Sciatic nerve (tissue), 2 donors: ENCODE data around the gene CHCHD2. TPM values are rescaled to one million over a fixed set of nuclear protein-coding genes. Genes with fewer than 3 reads are reported as not detected.
"Not testable (repeated sequence)": the region's sequence is repeated elsewhere in the genome, so short reads cannot be mapped to it uniquely, and the experiment has no call there.

Experiments used
- ATAC-seq: fragments of 200-7000 bp; cut with Tn5 transposase; one replicate; pipeline ENCODE4 v1.9.1; 2020; ENCODE audit warnings: mild to moderate bottlenecking, moderate library complexity
- DNase-seq: peaks from one replicate; pipeline ENCODE4 v3.0.0-alpha.2; 2020; ENCODE audit warnings: low spot score
- intact Hi-C: fragments of 100-400 bp; cut with DNase I; formaldehyde crosslinking; loops from one replicate; pipeline ENCODE4 v1.14.2; 2022
- total RNA-seq: library from RNA; stranded (reverse); fragmentation: NEBNext Ultra II Directional; extraction: Animal tissue kit (Norgen Biotek cat#: 25700); gene quantifications from one replicate; pipeline ENCODE4 v1.2.1, GENCODE V29; 2021
- donor health status: DM: no; HTN: no; CAD: no.
- donor health status: DM: no; HTN: no; CAD: no.

The CHCHD2 gene, protein sequence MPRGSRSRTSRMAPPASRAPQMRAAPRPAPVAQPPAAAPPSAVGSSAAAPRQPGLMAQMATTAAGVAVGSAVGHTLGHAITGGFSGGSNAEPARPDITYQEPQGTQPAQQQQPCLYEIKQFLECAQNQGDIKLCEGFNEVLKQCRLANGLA
- total RNA-seq, result 170 TPM

DNA sequence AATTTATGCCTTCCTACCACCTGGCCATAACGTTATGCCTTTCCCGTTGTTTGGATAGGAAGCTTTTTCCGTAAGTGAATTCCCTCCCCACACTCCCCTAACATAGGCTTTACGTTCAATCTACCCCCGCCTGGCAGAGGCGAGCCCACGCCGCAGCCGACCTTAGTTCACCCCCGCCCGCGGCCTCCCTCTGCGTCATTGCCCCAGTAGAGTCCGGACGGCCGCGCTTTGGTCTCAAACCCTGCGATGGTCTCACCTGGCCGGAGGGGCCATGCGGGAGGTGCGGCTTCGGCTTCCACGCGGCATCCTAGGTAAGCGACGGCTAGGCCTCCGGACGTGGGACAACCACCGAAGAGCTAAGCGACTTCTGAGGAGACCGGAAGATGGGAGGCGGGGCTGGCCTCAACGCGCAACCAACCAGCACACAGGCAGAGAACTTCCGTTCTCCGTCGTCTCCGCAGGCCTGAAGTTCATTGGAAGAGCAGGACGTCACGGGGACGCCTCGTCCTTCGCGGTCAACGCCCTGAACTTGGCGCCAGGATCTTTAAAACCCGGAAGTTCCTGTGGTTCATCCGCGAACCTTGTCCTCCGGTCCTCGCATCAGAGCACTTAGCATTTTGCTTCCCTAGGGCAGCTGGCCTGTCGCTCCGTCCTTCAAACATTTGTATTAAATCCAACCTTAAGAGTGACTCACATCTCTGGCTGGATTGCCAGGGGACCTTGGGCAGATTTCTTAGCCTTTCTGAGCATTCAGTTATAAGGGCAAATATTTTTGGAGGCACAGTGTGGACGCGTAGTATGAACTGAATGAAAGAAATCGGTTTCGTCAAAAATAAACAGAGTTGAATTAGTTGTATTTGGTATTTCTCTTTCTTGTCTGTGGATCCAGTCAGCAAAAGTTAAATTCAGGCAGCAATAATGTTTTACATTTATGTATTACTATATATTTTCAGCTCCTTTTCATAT is at the start of gene CHCHD2:
CHCHD2 (minus strand) TSS at position 369 of the 966 bp plus-strand sequence; CDS start at position 306, 63 bp downstream.
- intact Hi-C loops, result loop anchor here (1.0 kb wide), 1 partner anchor 26 kb away; no protein-coding TSS in a partner anchor
- ATAC-seq (peak; percentile 100), DNase-seq (peak; percentile 96)

DNA sequence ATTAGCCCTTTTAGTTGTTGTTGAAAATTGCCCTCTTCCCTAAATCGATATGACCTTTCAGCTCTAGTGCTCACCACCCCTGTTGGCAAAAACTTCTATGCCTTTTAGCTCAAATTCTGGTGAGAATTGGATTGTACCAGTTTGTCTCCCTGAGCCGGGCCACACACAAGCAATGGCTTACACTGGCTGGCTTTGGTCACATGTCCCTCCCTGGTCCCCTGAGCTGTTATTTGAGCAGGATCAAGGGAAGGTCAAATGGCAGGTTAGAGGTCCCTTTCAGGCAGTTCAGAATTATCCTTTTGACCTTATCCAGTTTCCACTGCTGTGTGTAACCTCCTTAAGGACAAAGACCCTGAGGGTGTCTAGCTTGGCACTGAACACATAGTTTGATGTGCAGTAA is 24.8 kb upstream of the CHCHD2 start:
- DNase-seq, ATAC-seq, intact Hi-C loops: not testable (repeated sequence)

DNA sequence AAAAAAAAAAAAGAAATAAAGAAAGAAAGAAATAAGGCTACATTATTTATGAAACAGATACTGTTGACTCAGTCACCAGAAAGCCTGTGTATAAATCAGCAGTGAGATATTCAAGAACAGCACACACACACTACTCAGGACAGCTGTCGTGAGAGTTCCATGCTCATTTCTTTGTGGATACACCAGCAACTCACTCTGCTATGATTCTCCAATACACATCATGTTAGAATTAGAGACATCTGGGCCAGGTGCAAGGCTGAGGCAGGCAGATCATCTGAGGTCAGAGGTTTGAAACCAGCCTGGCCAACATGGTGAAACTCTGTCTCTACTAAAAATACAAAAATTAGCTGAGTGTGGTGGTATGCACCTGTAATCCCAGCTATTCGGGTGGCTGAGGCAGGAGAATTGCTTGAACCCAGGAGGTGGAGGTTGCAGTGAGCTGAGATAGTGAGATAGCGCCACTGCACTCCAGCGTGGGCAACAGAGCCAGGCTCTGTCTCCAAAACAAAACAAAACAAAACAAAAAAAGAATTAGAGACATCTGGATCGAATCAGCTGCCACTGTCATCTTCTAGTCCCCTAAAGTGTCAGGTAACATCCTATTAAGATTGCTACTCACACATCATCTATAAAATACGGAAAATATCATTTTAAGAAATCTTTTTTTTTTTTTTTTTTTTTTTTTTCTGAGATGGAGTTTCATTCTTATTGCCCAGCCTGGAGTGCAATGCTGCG is 21.1 kb upstream of the CHCHD2 start:
- DNase-seq, result no peak
- intact Hi-C loops, result no loop called here
- ATAC-seq, result no peak

DNA sequence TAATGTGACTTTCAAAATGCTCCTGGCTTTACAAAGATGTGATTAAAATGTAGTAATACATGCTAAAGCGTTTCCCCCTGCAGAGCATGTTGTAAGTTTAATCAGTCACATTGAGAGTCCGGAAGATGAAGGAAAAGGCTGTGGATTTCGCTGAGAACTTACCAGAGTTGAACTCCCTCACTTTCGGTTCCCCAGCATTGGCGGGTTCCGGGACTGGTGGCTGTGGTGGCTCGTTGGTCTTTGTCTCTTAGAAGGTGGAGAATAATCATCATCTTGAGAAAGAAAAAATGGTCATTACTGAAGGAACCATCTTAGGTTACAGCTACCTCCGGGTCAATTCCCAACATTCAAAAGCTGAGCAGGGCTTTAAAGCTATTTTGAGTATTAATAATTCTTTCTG is 19.6 kb upstream of the CHCHD2 start:
- ATAC-seq (no peak), DNase-seq (no peak)
- intact Hi-C loops, result no loop called here

DNA sequence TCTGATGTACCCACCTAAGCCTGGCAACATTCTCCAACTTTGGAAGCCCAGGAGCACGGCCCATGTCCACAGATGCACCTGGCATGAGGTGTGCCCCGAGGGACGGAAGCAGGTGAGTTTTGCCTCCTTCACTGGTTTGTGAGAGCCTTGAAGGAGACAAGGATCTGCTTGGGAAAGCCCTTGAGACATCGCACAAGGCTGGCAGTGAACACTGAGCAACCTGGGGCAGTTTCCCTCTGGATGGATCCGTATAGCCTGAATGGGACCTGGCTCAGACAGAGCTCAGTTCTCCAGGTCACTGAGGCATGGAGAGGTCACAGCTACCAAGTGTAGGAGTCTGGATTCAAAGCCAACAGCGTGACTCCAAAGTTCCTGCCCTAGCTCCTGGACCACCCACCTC is 18.7 kb upstream of the CHCHD2 start:
- no peak for ATAC-seq
- intact Hi-C loops, result no loop called here

DNA sequence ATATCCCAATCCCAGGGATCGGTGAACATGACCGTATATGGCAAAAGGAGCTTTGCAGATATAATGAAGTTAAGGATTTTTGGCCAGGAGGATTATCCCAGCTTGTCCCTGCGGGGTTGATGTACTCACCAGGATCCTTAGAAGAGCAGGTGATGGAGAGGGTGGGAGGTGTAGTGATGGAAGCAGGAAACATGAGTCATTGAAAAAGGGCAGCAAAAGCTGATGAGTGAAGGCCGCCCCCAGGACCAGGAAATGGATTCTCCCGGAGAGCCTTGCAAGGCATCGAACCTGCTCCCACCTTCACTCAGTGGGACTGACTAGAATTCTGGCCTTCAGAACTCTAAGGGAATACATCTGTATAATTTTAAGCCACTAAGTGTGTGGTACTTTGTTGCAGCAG is 15.2 kb upstream of the CHCHD2 start:
- intact Hi-C loops, result no loop called here
- no peak for ATAC-seq
- no peak for DNase-seq

More for the DNA sequence above, 18.7 kb upstream of the CHCHD2 start:
- no peak for DNase-seq

DNA sequence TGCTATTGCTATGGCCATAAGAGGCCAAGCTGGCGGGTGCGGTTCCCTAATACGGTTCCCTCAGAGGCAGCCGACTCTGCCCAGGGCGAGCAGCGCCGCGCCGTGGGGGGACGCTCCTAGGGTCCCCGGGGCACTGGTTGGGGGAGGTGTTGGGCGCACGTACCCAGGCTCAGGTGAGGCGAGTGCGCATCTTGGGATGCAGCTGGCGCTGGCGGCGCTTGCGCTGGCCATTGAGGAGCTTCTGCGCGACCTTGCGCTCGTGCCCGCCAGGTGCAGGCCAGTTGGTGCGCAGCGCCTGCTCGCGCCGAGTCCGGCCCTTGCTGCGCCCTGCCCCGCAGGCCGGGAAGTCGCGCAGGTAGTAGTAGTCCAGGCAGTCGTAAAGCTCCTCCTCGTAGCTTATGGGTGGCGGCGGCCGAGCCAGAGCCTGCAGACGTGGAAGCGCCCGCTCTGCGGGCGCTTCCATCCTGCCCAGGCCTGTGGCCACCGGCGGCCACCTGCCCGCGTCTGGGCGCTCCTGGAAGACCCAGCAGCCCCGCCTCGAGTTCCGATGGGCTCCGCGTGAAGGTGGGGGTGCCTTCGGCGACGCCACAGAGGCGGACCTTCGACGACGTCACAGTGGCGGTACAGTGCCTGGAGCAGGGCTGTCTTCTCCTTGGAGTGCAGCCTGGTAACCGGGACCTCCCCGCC is 9.7 kb upstream of the CHCHD2 start, which contains the start of gene NUPR2:
NUPR2 (minus strand) TSS at position 566 of the 687 bp plus-strand sequence; CDS start at position 463, 103 bp downstream.
- no peak for DNase-seq
- intact Hi-C loops, result no loop called here
- ATAC-seq, result no peak

DNA sequence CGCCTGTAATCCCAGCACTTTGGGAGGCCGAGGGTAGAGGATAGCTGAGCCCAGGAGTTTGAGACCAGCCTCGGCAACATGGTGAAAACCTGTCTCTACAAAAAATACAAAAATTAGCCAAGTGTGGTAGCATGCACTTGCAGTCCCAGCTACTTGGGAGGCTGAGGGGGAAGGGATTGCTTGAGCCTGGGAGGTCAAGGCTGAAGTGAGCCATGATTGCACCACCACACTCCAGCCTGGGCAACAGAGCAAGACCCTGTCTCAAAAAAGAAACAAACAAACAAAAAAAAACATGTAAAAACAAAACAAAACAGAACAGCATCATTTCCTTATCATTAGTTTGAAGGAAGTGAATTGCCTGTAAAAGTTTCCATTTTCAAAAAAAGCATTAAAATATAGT is 6.0 kb upstream of the CHCHD2 start:
- ATAC-seq, intact Hi-C loops, DNase-seq: not testable (repeated sequence)

DNA sequence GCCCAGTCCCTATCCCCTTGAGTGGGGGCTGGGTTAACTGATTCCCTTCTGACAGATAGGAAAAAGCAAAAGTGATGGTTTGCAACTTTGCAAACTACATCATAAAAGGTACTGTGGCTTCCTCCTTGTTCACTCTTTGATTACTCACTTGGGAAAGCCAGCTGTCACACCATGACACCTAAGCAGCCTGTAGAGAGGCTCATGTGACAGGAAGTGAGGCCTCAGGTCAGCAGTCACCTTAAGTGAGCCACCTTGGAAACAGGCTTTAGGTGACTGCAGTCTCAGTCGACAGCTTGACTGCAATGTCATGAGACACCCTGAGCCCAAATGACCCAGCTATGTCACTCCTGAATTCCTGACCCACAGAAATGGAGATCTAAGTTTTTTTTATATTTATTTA is 4.3 kb upstream of the CHCHD2 start:
- no peak for DNase-seq
- intact Hi-C loops, result no loop called here
- ATAC-seq, result no peak

DNA sequence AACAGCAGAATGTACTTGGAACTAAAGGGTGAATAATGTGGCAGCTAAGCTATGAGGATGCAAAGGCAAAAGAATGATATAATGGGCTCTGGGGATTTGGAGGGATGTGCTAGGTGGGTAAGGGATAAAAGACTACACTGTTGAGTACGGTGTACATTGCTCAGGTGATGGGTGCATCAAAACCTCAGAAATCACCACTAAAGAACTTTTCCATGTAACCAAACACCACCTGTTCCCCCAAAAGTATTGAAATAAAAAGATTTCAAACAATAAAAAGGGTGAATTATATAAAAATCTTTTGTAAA is 1.6 kb upstream of the CHCHD2 start:
- intact Hi-C loops, result loop anchor here (2.0 kb wide), 1 partner anchor 67 kb away; no protein-coding TSS in a partner anchor

DNA sequence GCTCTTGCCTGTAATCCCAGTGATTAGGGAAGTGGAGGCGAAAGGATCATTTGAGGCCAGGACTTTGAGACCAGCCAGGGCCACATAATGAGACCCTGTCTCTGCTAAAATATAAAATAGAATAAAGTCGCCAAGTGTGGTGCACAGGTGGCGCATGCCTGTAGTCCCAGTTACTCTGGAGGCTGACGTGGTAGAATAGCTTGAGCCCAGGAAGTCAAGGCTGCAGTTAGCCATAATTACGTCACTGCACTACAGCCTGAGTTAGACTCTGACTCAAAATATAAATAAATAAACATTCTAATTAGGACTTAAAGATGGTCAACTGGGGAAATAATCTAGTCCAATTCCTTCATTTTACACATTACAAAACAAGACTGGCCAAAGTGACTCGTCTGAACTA is 768 bp downstream of the CHCHD2 start:
- ATAC-seq (no peak), DNase-seq (no peak)
- intact Hi-C loops, result no loop called here

More for the DNA sequence above, 1.6 kb upstream of the CHCHD2 start:
- DNase-seq (no peak), ATAC-seq (no peak)

DNA sequence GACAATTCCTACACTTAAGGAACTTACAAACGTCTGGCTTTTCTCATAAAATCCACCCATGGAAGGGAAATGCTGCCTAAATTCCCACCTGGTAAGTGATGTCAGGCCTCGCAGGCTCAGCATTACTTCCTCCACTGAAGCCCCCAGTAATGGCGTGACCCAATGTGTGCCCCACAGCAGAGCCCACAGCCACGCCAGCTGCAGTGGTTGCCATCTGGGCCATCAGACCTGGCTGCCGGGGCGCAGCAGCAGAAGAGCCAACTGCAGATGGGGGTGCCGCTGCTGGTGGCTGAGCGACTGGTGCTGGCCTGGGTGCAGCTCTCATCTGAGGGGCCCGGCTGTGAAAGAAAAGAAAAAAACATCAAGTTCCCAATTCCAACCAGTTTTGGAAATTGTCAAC is 2.1 kb downstream of the CHCHD2 start:
- intact Hi-C loops, ATAC-seq: not testable (repeated sequence)

DNA sequence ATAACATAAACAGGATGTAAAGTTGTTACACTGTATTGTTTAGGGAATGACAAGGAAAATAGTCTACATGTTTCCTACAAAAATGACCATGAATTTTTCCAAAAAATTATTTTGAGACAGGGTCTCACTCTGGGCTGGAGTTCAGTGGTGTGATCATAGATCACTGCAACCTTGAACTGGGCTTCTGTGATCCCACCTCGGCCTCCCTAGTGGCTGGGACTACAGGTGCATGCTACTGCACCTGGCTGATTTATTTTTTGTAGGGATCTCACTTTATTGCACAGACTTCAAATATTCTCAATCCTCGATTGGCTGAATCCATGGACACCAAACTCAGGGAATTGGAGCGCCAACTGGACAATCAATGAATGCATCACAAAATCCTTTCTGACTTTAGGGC is 6.6 kb downstream of the CHCHD2 start:
- intact Hi-C loops, result no loop called here
- no peak for DNase-seq
- no peak for ATAC-seq

More for the DNA sequence above, 2.1 kb downstream of the CHCHD2 start:
- not testable (repeated sequence) for DNase-seq

DNA sequence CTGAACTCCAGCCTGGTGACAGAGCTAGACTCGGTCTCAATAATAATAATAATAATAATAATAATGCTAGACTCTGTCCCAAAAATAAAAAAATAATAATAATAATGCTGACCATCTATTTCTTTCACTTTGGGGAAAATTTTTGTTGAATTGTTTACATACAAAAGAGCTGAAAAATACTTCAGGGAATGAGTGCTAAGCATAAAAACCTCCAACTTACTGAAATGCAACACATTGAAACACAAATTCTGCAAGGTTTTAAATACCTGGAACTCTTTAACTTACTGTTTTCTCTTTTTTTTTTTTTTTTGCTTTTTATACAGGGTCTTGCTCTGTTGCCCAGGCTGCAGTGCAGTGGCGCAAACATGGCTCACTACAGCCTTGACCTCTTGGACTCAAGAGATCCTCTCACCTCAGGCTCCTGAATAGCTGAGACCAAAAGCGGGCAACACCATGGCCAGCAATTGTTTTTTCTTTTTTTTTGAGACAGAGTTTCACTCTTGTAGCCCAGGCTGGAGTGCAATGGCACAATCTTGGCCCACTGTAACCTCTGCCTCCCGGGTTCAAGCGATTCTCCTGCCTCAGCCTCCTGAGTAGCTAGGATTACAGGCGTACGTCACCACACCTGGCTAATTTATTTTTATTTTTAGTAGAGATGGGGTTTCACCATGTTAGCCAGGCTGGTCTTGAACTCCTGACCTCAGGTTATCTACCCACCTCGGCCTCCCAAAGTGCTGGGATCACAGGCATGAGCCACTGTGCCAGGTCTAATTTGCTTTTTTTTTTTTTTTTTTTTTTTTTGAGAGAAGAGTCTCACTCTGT is 7.9 kb downstream of the CHCHD2 start:
- DNase-seq, intact Hi-C loops, ATAC-seq: not testable (repeated sequence)

DNA sequence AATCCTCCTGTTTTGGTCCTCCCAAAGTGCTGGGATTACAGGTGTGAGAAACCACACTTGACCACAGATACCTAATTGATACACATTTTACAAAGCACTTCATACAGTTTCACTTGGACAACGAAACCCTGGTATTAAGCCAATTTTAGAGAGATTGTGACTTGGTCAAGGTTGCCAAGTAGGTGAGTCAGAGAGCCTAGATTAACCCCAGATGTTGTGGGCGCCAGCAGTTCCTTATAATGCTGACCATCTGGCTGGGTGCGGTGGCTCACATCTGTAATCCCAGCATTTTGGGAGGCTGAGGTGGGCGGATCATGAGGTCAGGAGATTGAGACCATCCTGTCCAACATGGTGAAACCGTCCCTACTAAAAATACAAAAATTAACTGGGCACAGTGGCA is 8.6 kb downstream of the CHCHD2 start:
- intact Hi-C loops, result no loop called here
- ATAC-seq, result peak; percentile 79
- no peak for DNase-seq

DNA sequence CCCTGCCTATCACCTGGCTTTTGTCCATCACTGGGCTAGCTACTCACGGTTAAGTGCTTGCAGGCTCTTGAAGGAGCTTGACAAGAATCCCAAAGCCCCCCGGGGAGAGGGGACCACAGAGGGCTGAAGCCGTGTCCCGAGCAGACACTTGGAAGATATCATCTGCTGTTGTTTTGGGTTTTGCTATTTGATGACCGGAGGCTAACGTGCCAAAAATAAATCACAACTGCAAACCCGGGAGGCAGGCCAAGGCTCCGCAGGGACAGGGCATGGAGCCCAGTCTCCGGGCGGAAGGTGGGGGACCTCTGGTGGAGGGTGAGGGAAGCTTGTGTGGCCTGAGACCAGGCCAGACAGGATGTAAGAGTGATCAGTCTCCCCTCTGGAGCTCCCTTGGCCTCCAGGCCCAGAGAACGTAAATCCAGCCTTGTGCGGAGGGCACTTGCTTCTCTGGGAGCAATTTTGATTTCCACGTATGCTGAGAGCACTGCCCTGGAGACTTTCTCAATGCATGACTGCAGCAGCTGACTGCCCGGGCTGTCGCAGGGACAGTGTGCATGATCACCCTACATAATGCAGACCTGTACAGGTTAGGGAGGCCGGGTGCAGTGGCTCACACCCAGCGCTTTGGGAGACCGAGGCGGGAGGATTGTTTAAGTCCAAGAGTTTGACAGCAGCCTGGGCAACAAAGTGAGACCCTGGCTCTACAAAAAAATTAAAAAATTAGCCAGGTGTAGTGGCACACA is 13.3 kb downstream of the CHCHD2 start, which contains the start of gene PHKG1:
PHKG1 (minus strand) TSS at position 164 of the 743 bp plus-strand sequence. CDS start 4,011 bp downstream, outside the sequence.
- ATAC-seq (peak; percentile 94), DNase-seq (peak; percentile 85)
- intact Hi-C loops, result no loop called here

DNA sequence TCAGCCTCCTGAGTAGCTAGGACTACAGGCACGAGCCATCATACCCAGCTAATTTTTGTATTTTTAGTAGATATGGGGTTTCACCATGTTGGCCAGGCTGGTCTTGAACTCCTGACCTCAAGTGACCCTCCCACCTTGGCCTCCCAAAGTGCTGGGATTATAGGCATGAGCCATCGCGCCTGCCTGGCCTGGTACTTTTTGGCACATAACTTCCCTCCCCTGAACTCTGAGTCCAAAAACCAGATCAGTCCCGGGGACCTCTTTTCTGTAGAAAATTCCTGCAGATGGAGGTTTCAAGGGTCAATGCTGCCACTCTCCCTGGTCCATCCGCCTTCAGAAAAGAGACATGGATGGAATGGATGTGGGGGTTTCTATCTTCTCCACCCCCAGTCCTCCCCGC is 13.9 kb downstream of the CHCHD2 start:
- intact Hi-C loops, result not testable (repeated sequence)
- ATAC-seq, result peak; percentile 17

More for the DNA sequence above, 13.9 kb downstream of the CHCHD2 start:
- DNase-seq, result not testable (repeated sequence)
